Transverse colon (tissue), 4 donors: ENCODE results near the gene FARP1. TPM values are rescaled to one million over a fixed set of nuclear protein-coding genes. Genes with fewer than 3 reads are reported as not detected.

Experiments
- DNase-seq: peaks from one replicate; pipeline ENCODE4 v3.0.0-alpha.2; 2019
- H3K27ac ChIP-seq, 4 donors: fragments of 200-600 bp; sonication (generic); 2 replicates each; pipeline ENCODE4 v1.5.1; 2016 to 2018; ENCODE audit warnings: inconsistent platforms in 4 of 4
- H3K27me3 ChIP-seq: fragments of 200-600 bp; sonication (generic); 2 replicates; pipeline ENCODE4 v1.5.1; 2017; ENCODE audit warnings: inconsistent platforms
- H3K36me3 ChIP-seq, 4 donors: fragments of 200-600 bp; sonication (generic); 2 replicates each; pipeline ENCODE4 v1.5.1; 2017 to 2019; ENCODE audit warnings: inconsistent platforms in 4 of 4
- H3K4me1 ChIP-seq, 4 donors: fragments of 200-600 bp; sonication (generic); 2 replicates each; pipeline ENCODE4 v1.5.1; 2017 to 2020; ENCODE audit warnings: inconsistent platforms in 4 of 4
- H3K4me3 ChIP-seq, 4 donors: fragments of 200-600 bp; sonication (generic); 1 replicate in 1 of 4; 2 replicates in 3 of 4; pipeline versions ENCODE4 v1.5.1 to v1.6.1; 2017 to 2019; ENCODE audit warnings: inconsistent platforms in 4 of 4
- H3K9me3 ChIP-seq, 2 donors: fragments of 200-600 bp; sonication (generic); 2 replicates each; pipeline ENCODE4 v1.5.1; 2017 to 2019; ENCODE audit warnings: inconsistent platforms in 2 of 2
- EP300 ChIP-seq: sonication (generic); formaldehyde crosslinking; IDR thresholded peaks from one replicate; pipeline ENCODE4 v1.6.1; 2017; ENCODE audit warnings: antibody characterized with exemption, low read depth
- POLR2A ChIP-seq: fragments of 450-650 bp; IDR thresholded peaks from one replicate; pipeline ENCODE4 v1.6.1; 2016; ENCODE audit warnings: antibody characterized with exemption, mild to moderate bottlenecking, moderate library complexity
- POLR2AphosphoS5 ChIP-seq, 3 donors: sonication (generic); formaldehyde crosslinking; IDR thresholded peaks; one replicate each; pipeline ENCODE4 v1.6.1; 2016; ENCODE audit warnings: antibody characterized with exemption in 3 of 3
- WGBS, 2 donors: methylation state at CpG; one replicate each; pipeline ENCODE4 v1.1.5; 2018; ENCODE audit warnings: low coverage in 1 of 2; 5-methylcytosine and 5-hydroxymethylcytosine counted together
- in situ Hi-C, 4 donors: fragments of 200-750 bp; cut with MboI; loops; one replicate each; pipeline versions ENCODE4 v1.15.0 to v1.15.1; 2017; ENCODE audit warnings: low sequenced_read_pairs in 3 of 4, low pct_ligation_motif_present in 1 of 4, low pct_unique_long_range_greater_than_20kb in 1 of 4
- intact Hi-C: fragments of 100-400 bp; cut with DNase I; formaldehyde crosslinking; loops from one replicate; pipeline ENCODE4 v1.15.1; 2023; ENCODE audit warnings: low total_unique reads
- total RNA-seq, 4 donors: library from RNA; depleted of rRNA; stranded (reverse); fragments of >200 nt; gene quantifications; one replicate each; pipeline ENCODE4 v1.1.0, GENCODE V29; 2016
- TF ChIP-seq, protein P1 (sequence below), 5 experiments: fragments of 200-600 bp in 3 of 5; fragments of 450-650 bp in 2 of 5; sonication (generic) in 3 of 5; IDR thresholded peaks; 1 replicate in 2 of 5; 2 replicates in 3 of 5; pipeline ENCODE4 v1.5.1; 2016 to 2017; ENCODE audit warnings: antibody characterized with exemption in 5 of 5, inconsistent platforms in 3 of 5, mild to moderate bottlenecking in 2 of 5, moderate library complexity in 1 of 5

Gene FARP1
- total RNA-seq, 4 donors from 2014 or later, result 32.8 to 41.8 (median 38.3) TPM

GRCh38 chr13:98103942-98104880 is 38.7 kb upstream of the FARP1 start:
- in situ Hi-C loops (no loop called here), intact Hi-C loops (no loop called here)
- WGBS, 2 donors, result 86 to 90% methylated on average over 7 to 10 of the region's 10 CpGs
- Histone ChIP-seq H3K9me3 (no peaks in the 10 kb centered on the region), H3K4me1 (no peaks in the 10 kb centered on the region), H3K27ac (no peak overlapping the region), H3K36me3 (no peaks in the 10 kb centered on the region), H3K27me3 (no peaks in the 10 kb centered on the region), H3K4me3 (no peak overlapping the region)
- no peak for DNase-seq
- TF ChIP-seq POLR2AphosphoS5 (IDR thresholded peaks at IDR 0.05), result no peak
- TF ChIP-seq POLR2A, result no peak
- TF ChIP-seq, protein P1, sequence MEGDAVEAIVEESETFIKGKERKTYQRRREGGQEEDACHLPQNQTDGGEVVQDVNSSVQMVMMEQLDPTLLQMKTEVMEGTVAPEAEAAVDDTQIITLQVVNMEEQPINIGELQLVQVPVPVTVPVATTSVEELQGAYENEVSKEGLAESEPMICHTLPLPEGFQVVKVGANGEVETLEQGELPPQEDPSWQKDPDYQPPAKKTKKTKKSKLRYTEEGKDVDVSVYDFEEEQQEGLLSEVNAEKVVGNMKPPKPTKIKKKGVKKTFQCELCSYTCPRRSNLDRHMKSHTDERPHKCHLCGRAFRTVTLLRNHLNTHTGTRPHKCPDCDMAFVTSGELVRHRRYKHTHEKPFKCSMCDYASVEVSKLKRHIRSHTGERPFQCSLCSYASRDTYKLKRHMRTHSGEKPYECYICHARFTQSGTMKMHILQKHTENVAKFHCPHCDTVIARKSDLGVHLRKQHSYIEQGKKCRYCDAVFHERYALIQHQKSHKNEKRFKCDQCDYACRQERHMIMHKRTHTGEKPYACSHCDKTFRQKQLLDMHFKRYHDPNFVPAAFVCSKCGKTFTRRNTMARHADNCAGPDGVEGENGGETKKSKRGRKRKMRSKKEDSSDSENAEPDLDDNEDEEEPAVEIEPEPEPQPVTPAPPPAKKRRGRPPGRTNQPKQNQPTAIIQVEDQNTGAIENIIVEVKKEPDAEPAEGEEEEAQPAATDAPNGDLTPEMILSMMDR (IDR thresholded peaks at IDR 0.05), result no peak
- TF ChIP-seq EP300, result no peak

DNA sequence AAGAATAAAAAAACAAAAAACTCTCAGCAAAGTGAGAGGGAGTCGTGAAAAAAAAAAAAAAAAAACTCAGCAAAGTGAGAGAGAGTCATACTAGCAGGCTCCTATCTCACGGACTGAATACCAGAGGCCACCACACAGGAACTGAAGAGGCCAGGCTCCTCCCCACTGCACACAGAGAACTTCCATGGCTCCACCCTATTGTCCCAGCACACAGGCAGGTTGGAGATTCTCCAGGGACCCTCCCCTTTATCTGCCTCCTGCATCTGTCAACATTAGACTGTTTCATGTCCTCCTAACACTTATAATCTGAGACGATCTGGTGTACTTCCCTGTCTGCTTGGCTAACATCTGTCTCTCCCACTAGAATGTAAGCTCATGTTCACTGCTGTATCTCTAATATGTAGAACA is 37.0 kb upstream of the FARP1 start:
- 45 to 72% methylated on average over 3 of the region's 3 CpGs for WGBS, 2 donors
- intact Hi-C loops, result no loop called here
- Histone ChIP-seq H3K4me1 (no peaks in the 10 kb centered on the region), H3K36me3 (no peaks in the 10 kb centered on the region), H3K9me3 (no peaks in the 10 kb centered on the region), H3K4me3 (no peak overlapping the region), H3K27me3 (no peaks in the 10 kb centered on the region), H3K27ac (no peak overlapping the region)
- in situ Hi-C loops, result no loop called here
- no peak for DNase-seq
- TF ChIP-seq, protein P1 (IDR thresholded peaks at IDR 0.05), result no peak
- TF ChIP-seq POLR2A (no peak), POLR2AphosphoS5 (IDR thresholded peaks at IDR 0.05) (no peak), EP300 (no peak)

- WGBS, 2 donors, result 73 to 84% methylated on average over 3 of the region's 3 CpGs
- Histone ChIP-seq H3K4me1 (no peaks in the 10 kb centered on the region), H3K9me3 (no peaks in the 10 kb centered on the region), H3K4me3 (no peak overlapping the region), H3K27me3 (no peaks in the 10 kb centered on the region), H3K27ac (no peak overlapping the region), H3K36me3 (no peaks in the 10 kb centered on the region)
- TF ChIP-seq, protein P1 (IDR thresholded peaks at IDR 0.05), result no peak
- TF ChIP-seq POLR2A (no peak), EP300 (no peak), POLR2AphosphoS5 (IDR thresholded peaks at IDR 0.05) (no peak)
- no peak for DNase-seq
- intact Hi-C loops, result no loop called here
- in situ Hi-C loops, result no loop called here
Measured at GRCh38 chr13:98108341-98108740, 34.6 kb upstream of the FARP1 start.

DNA sequence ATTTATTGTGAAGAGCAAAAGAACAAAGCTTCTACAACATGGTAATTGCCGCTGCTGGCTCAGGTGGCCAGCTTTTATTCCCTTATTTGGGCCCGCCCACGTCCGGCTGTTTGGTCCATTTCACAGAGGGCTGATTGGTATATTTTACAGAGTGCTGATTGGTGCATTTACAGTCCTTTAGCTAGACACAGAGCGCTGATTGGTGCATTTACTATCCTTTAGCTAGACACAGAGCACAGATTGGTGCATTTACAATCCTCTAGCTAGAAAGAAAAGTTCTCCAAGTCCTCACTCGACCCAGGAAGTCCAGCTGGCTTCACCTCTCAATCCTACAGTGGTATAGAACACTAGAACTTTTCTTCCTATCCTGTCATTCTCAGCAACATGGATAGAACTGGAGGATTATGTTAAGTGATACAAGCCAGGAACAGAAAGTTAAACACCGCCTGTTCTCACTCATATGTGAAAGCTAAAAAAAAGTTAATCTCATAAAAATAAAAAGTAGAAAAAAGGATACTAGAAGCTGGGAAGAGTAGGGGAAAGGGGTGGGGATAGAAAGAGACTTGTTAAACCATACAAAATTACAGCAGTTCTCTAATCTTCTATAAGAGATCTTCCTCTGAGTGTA is 33.6 kb upstream of the FARP1 start:
- intact Hi-C loops, result no loop called here
- H3K4me3 ChIP-seq, result no peak overlapping the region
- no peak overlapping the region for H3K27ac ChIP-seq
- TF ChIP-seq POLR2A (no peak), EP300 (no peak), POLR2AphosphoS5 (IDR thresholded peaks at IDR 0.05) (no peak)
- TF ChIP-seq, protein P1 (IDR thresholded peaks at IDR 0.05), result no peak
- in situ Hi-C loops, result no loop called here
- no peaks in the 10 kb centered on the region for H3K36me3 ChIP-seq
- DNase-seq, result no peak
- 71 to 93% methylated on average over 2 to 7 of the region's 7 CpGs for WGBS, 2 donors
- no peaks in the 10 kb centered on the region for H3K27me3 ChIP-seq
- no peaks in the 10 kb centered on the region for H3K9me3 ChIP-seq
- no peaks in the 10 kb centered on the region for H3K4me1 ChIP-seq
